HG03558 (cell line): ENCODE data around the gene PSMC3.

ENCODE experiments used
- ATAC-seq: cut with Tn5 transposase; IDR thresholded peaks from one replicate; pipeline ENCODE4 v1.9.1; 2021; ENCODE audit warnings: moderate number of reproducible peaks; ENCODE audit not compliant: unreplicated experiment; ENCODE audit errors: extremely low read depth

The PSMC3 gene

GRCh38 chr11:47395223-47396048 lies 30.8 kb downstream of the PSMC3 start:
- no peak for ATAC-seq

- no peak for ATAC-seq
Observed at GRCh38 chr11:47394322-47395222, 31.7 kb downstream of the PSMC3 start.

GRCh38 chr11:47394050-47394321 lies 32.3 kb downstream of the PSMC3 start:
- no peak for ATAC-seq

GRCh38 chr11:47393163-47394049 lies 32.8 kb downstream of the PSMC3 start:
- no peak for ATAC-seq

- no peak for ATAC-seq
Observed at GRCh38 chr11:47392546-47393162, 33.6 kb downstream of the PSMC3 start.

- no peak for ATAC-seq
Observed at GRCh38 chr11:47391711-47392432, 34.4 kb downstream of the PSMC3 start.

GRCh38 chr11:47391077-47391583 lies 35.1 kb downstream of the PSMC3 start:
- no peak for ATAC-seq

- ATAC-seq = no peak
Observed at GRCh38 chr11:47390422-47390760, 35.8 kb downstream of the PSMC3 start.

- ATAC-seq = no peak
Observed at GRCh38 chr11:47389577-47390421, 36.4 kb downstream of the PSMC3 start.

- no peak for ATAC-seq
Observed at GRCh38 chr11:47388697-47389576, 37.3 kb downstream of the PSMC3 start.

- no peak for ATAC-seq
Observed at GRCh38 chr11:47387944-47388696, 38.1 kb downstream of the PSMC3 start.

- no peak for ATAC-seq
Observed at GRCh38 chr11:47384498-47384897, 41.7 kb downstream of the PSMC3 start.

GRCh38 chr11:47383071-47383470 lies 43.2 kb downstream of the PSMC3 start:
- ATAC-seq = no peak

GRCh38 chr11:47380078-47380477 lies 46.2 kb downstream of the PSMC3 start:
- ATAC-seq = no peak

GRCh38 chr11:47379317-47379716 lies 46.9 kb downstream of the PSMC3 start:
- no peak for ATAC-seq

GRCh38 chr11:47378836-47379170 lies 47.4 kb downstream of the PSMC3 start:
- no peak for ATAC-seq
